OCI-LY1 (cell line): ENCODE data around the gene PKNOX2.

ENCODE experiments used
- H2AFZ ChIP-seq: fragments of 200-600 bp; sonication (generic), shearing (Covaris generic); 2 replicates; pipeline ENCODE4 v1.6.0; 2014; ENCODE audit warnings: antibody characterized with exemption, mild to moderate bottlenecking, low read length
- H3F3A ChIP-seq: fragments of 200-600 bp; sonication (generic), shearing (Covaris generic); 2 replicates; pipeline ENCODE4 v1.6.0; 2014; ENCODE audit warnings: mild to moderate bottlenecking, antibody characterized with exemption, low read length, moderate library complexity; ENCODE audit not compliant: insufficient read depth
- H3K27ac ChIP-seq: fragments of 200-600 bp; sonication (generic); 2 replicates; pipeline ENCODE4 v1.5.1; 2014; ENCODE audit warnings: low read length, mixed run types, mild to moderate bottlenecking, low read depth; ENCODE audit not compliant: poor library complexity, severe bottlenecking
- H3K27me3 ChIP-seq: fragments of 200-600 bp; sonication (generic); 2 replicates; pipeline ENCODE4 v1.6.0; 2014; ENCODE audit warnings: antibody characterized with exemption, mild to moderate bottlenecking, low read length, moderate library complexity; ENCODE audit not compliant: insufficient read depth
- H3K36me3 ChIP-seq: fragments of 200-600 bp; sonication (generic); 2 replicates; pipeline ENCODE4 v1.6.1; 2014; ENCODE audit warnings: mild to moderate bottlenecking, antibody characterized with exemption, low read length, moderate library complexity, mixed read lengths; ENCODE audit not compliant: insufficient read depth
- H3K4me1 ChIP-seq: fragments of 200-600 bp; sonication (generic); 2 replicates; pipeline ENCODE4 v1.5.1; 2014; ENCODE audit warnings: mild to moderate bottlenecking, low read length, moderate library complexity; ENCODE audit not compliant: insufficient read depth, severe bottlenecking
- H3K4me2 ChIP-seq: fragments of 200-600 bp; sonication (generic), shearing (Covaris generic); 2 replicates; pipeline ENCODE4 v1.6.1; 2014; ENCODE audit warnings: low read length
- H3K4me3 ChIP-seq: fragments of 200-600 bp; sonication (generic); 2 replicates; pipeline ENCODE4 v1.5.1; 2014; ENCODE audit warnings: low read length, low read depth, mild to moderate bottlenecking, mixed read lengths; ENCODE audit not compliant: poor library complexity, severe bottlenecking
- H3K79me2 ChIP-seq: fragments of 200-600 bp; shearing (Covaris generic); 2 replicates; pipeline ENCODE4 v1.6.1; 2016; ENCODE audit warnings: mixed run types, low read length, mixed read lengths; ENCODE audit not compliant: insufficient read depth
- H3K9ac ChIP-seq: fragments of 200-600 bp; sonication (generic), shearing (Covaris generic); 2 replicates; pipeline ENCODE4 v1.6.1; 2014; ENCODE audit warnings: mild to moderate bottlenecking, low read length, mixed read lengths
- H3K9me2 ChIP-seq: fragments of 200-600 bp; sonication (generic), shearing (Covaris generic); 2 replicates; pipeline ENCODE4 v1.6.1; 2014; ENCODE audit warnings: low read depth, mild to moderate bottlenecking, low read length, mixed read lengths
- H3K9me3 ChIP-seq: fragments of 200-600 bp; shearing (Covaris generic); 2 replicates; pipeline ENCODE4 v1.6.1; 2014; ENCODE audit warnings: low read length, mixed read lengths
- H4K20me1 ChIP-seq: fragments of 200-600 bp; sonication (generic), shearing (Covaris generic); 2 replicates; pipeline ENCODE4 v1.6.0; 2016; ENCODE audit warnings: mild to moderate bottlenecking, low read length; ENCODE audit not compliant: insufficient read depth
- CTCF ChIP-seq: fragments of 200-600 bp; sonication (generic), shearing (Covaris generic); IDR thresholded peaks from 2 replicates; pipeline ENCODE4 v1.5.1; 2017; ENCODE audit warnings: mild to moderate bottlenecking, antibody characterized with exemption, low read length, moderate library complexity, mixed read lengths
- EZH2 ChIP-seq: fragments of 200-600 bp; sonication (generic), shearing (Covaris generic); IDR thresholded peaks from 2 replicates; pipeline ENCODE4 v1.8.0; 2017; ENCODE audit warnings: borderline replicate concordance, mixed run types, mild to moderate bottlenecking, antibody characterized with exemption, low read length, moderate library complexity, mixed read lengths

Gene PKNOX2

GRCh38 chr11:125228993-125229392 is 64.4 kb downstream of the PKNOX2 start:
- Histone ChIP-seq H3K9me2 (no peaks in the 10 kb centered on the region), H4K20me1 (no peaks in the 10 kb centered on the region), H3K27me3 (no peaks in the 10 kb centered on the region), H3K4me2 (no peak overlapping the region), H3K9ac (no peak overlapping the region), H3K27ac (no peak overlapping the region), H3F3A (no peaks in the 10 kb centered on the region), H3K79me2 (no peaks in the 10 kb centered on the region), H3K4me1 (no peaks in the 10 kb centered on the region), H2AFZ (no peak overlapping the region), H3K4me3 (no peak overlapping the region), H3K36me3 (no peaks in the 10 kb centered on the region), H3K9me3 (no peaks in the 10 kb centered on the region)
- TF ChIP-seq CTCF = no peak
- TF ChIP-seq EZH2 = no peak

- Histone ChIP-seq H3K9ac (no peak overlapping the region), H3K27ac (no peak overlapping the region), H2AFZ (no peak overlapping the region), H3K9me2 (no peaks in the 10 kb centered on the region), H4K20me1 (no peaks in the 10 kb centered on the region), H3K79me2 (no peaks in the 10 kb centered on the region), H3F3A (no peaks in the 10 kb centered on the region), H3K4me2 (no peak overlapping the region), H3K4me1 (no peaks in the 10 kb centered on the region), H3K9me3 (no peaks in the 10 kb centered on the region), H3K27me3 (no peaks in the 10 kb centered on the region), H3K36me3 (no peaks in the 10 kb centered on the region), H3K4me3 (no peak overlapping the region)
- TF ChIP-seq EZH2 (no peak), CTCF (no peak)
These were observed 65.4 kb downstream of the PKNOX2 start for GRCh38 chr11:125229916-125230315.

DNA sequence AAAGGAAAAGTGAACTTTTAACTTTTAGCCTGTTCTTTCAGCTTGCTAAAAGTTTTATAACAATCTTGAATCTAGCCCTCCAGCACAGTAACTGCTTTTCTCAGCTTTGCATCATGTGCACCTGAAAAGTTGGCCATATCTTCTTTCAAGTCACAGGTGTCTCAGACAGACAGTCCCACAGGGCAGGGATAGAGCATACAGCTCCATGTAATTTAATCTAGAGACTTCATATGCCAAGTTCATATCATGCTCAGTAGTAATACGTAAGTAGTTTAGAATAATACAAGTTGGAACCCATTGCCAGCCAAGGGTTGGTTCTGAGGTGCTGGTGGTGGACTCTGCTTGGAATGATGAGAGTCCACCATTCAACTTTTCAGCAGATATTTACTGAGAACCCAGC is 68.6 kb downstream of the PKNOX2 start:
- Histone ChIP-seq H3F3A (no peaks in the 10 kb centered on the region), H3K4me1 (no peaks in the 10 kb centered on the region)

More for the DNA sequence above, 68.6 kb downstream of the PKNOX2 start:
- H3K27ac ChIP-seq = no peak overlapping the region
- H3K27me3 ChIP-seq = no peaks in the 10 kb centered on the region
- H3K9me2 ChIP-seq = no peaks in the 10 kb centered on the region
- H3K4me3 ChIP-seq = no peak overlapping the region
- H3K9me3 ChIP-seq = no peaks in the 10 kb centered on the region
- H2AFZ ChIP-seq = no peak overlapping the region
- H4K20me1 ChIP-seq = no peaks in the 10 kb centered on the region
- no peaks in the 10 kb centered on the region for H3K79me2 ChIP-seq
- no peak overlapping the region for H3K9ac ChIP-seq
- no peaks in the 10 kb centered on the region for H3K36me3 ChIP-seq
- no peak overlapping the region for H3K4me2 ChIP-seq
- TF ChIP-seq CTCF (no peak), EZH2 (no peak)
